Panc1 (cell line): ENCODE results near the gene LAMA1.

Experiments
- TF ChIP-seq, protein P1 (sequence below): fragments of 450-650 bp; IDR thresholded peaks from 2 replicates; pipeline ENCODE4 v1.5.1; 2017; ENCODE audit warnings: mild to moderate bottlenecking
- TF ChIP-seq, protein P2 (sequence below), 2 experiments: IDR thresholded peaks; 2 replicates each; pipeline ENCODE4 v1.6.1; 2011 to 2012; ENCODE audit warnings: low read depth in 2 of 2, control low read depth in 1 of 2, low read length in 1 of 2, mild to moderate bottlenecking in 1 of 2, moderate library complexity in 1 of 2; ENCODE audit not compliant: insufficient read depth in 1 of 2

DNA sequence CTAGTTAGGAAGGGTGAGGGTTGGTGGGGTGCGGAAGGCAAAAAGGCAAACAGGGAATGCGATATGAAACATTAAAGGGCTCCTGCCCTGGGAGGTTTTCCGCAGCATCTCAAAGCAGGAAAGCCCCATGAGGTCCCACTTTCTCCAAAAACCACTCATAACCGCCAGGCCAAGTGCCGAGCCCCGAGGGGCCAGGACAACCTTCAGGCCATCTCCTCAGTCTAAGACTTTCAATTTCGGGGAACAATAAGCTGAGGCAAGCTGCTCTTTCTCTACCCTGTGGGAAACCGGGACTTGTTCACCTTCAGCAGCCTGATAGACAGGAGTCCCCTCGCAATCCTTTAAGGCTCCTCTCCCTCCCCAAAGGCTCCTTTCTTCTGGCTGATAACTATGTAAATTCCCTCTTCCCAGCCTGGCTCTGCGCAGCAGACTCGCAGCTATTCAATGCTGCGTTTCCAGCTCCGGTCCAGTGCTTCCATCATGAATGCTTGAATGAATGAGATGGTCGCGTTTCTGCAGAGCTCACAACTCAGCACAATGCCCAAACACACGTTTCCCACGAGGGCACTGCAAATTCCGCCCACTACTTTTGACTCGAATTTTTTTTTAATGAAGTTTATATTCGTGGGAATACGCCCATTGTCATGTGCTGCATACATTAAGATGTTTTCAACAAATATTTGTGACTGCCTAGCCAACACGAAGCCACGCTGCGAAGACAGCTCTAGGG is 1.4 kb downstream of the LAMA1 start:
- TF ChIP-seq, protein P1, sequence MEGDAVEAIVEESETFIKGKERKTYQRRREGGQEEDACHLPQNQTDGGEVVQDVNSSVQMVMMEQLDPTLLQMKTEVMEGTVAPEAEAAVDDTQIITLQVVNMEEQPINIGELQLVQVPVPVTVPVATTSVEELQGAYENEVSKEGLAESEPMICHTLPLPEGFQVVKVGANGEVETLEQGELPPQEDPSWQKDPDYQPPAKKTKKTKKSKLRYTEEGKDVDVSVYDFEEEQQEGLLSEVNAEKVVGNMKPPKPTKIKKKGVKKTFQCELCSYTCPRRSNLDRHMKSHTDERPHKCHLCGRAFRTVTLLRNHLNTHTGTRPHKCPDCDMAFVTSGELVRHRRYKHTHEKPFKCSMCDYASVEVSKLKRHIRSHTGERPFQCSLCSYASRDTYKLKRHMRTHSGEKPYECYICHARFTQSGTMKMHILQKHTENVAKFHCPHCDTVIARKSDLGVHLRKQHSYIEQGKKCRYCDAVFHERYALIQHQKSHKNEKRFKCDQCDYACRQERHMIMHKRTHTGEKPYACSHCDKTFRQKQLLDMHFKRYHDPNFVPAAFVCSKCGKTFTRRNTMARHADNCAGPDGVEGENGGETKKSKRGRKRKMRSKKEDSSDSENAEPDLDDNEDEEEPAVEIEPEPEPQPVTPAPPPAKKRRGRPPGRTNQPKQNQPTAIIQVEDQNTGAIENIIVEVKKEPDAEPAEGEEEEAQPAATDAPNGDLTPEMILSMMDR: no peak
- TF ChIP-seq, protein P2, sequence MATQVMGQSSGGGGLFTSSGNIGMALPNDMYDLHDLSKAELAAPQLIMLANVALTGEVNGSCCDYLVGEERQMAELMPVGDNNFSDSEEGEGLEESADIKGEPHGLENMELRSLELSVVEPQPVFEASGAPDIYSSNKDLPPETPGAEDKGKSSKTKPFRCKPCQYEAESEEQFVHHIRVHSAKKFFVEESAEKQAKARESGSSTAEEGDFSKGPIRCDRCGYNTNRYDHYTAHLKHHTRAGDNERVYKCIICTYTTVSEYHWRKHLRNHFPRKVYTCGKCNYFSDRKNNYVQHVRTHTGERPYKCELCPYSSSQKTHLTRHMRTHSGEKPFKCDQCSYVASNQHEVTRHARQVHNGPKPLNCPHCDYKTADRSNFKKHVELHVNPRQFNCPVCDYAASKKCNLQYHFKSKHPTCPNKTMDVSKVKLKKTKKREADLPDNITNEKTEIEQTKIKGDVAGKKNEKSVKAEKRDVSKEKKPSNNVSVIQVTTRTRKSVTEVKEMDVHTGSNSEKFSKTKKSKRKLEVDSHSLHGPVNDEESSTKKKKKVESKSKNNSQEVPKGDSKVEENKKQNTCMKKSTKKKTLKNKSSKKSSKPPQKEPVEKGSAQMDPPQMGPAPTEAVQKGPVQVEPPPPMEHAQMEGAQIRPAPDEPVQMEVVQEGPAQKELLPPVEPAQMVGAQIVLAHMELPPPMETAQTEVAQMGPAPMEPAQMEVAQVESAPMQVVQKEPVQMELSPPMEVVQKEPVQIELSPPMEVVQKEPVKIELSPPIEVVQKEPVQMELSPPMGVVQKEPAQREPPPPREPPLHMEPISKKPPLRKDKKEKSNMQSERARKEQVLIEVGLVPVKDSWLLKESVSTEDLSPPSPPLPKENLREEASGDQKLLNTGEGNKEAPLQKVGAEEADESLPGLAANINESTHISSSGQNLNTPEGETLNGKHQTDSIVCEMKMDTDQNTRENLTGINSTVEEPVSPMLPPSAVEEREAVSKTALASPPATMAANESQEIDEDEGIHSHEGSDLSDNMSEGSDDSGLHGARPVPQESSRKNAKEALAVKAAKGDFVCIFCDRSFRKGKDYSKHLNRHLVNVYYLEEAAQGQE (IDR thresholded peaks at IDR 0.05; ENCODE audit: insufficient read depth in 1 of 2, low read depth in 2 of 2, low read length in 1 of 2): no peak
